ENCODE data around the gene DENND6A. TPM values are rescaled to one million over a fixed set of nuclear protein-coding genes. Genes with fewer than 3 reads are reported as not detected.
A peak's percentile ranks its signal among the peaks of the same experiment; 100 is the strongest.
"Not testable (repeated sequence)": the region's sequence is repeated elsewhere in the genome, so short reads cannot be mapped to it uniquely, and the experiment has no call there.

DENND6A gene
- total RNA-seq, 2 donors from 2014 or later = 19.9 to 23.3 TPM

GRCh38 chr3:57670543-57670942 lies 22.3 kb downstream of the DENND6A start:
- Mint-ChIP-seq H3K36me3 (peaks cover 0 to 6% of the 10 kb centered on the region in 2 donors), H3K9me3 (no peaks in the 10 kb centered on the region), H3K27ac (no peak overlapping the region)
- ATAC-seq (no peak), DNase-seq (ENCODE audit: low spot score in 2 of 2) (no peak)

- ATAC-seq = no peak
- no peaks in the 10 kb centered on the region for H3K9me3 Mint-ChIP-seq
- H3K36me3 Mint-ChIP-seq = no peaks in the 10 kb centered on the region
- H3K27ac Mint-ChIP-seq = no peak overlapping the region
- DNase-seq (ENCODE audit: low spot score in 2 of 2) = no peak
These were observed 31.5 kb downstream of the DENND6A start for GRCh38 chr3:57661404-57661803.

DNA sequence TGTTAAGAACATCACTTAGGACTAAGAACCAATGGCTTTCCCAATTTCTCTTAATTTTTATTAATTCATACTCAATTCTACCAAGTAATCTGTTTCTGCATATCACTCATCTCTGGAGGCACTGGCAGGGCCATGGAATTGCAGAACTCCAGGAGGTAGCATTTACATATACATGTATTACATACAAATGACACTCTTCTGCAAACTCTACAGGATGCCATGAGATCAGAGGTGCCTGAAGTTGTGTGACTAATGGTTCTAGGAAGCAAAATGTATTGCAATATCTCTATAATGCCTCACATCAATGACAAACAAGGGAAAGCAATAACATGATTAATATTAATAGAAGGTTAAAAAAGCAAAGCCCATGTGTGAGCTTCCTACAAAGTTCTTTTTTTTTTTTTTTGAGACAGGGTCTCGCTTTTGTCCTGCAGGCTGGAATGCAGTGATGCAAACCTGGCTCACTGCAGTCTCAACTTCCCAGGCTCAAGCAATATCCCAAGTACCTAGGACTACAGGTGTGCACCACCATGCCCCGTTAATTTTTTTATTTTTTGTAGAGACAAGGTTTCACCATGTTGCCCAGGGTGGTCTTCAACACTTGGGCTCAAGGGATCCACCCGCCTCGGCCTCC lies 33.0 kb downstream of the DENND6A start:
- ATAC-seq (no peak), DNase-seq (ENCODE audit: low spot score in 2 of 2) (no peak)
- no peaks in the 10 kb centered on the region for H3K9me3 Mint-ChIP-seq
- no peak overlapping the region for H3K27ac Mint-ChIP-seq
- H3K36me3 Mint-ChIP-seq = no peaks in the 10 kb centered on the region

- Mint-ChIP-seq H3K27ac (no peak overlapping the region), H3K36me3 (peaks cover 0 to 6% of the 10 kb centered on the region in 2 donors)
These were observed 33.7 kb downstream of the DENND6A start for GRCh38 chr3:57659004-57659673.

GRCh38 chr3:57658536-57658935 lies 34.3 kb downstream of the DENND6A start:
- Mint-ChIP-seq H3K27ac (no peak overlapping the region), H3K9me3 (no peaks in the 10 kb centered on the region), H3K36me3 (peaks cover 0 to 8% of the 10 kb centered on the region in 2 donors)
- no peak for DNase-seq (ENCODE audit: low spot score in 2 of 2)
- no peak for ATAC-seq

More at GRCh38 chr3:57659004-57659673, 33.7 kb downstream of the DENND6A start:
- DNase-seq (ENCODE audit: low spot score in 2 of 2) (no peak), ATAC-seq (no peak)
- no peaks in the 10 kb centered on the region for H3K9me3 Mint-ChIP-seq

DNA sequence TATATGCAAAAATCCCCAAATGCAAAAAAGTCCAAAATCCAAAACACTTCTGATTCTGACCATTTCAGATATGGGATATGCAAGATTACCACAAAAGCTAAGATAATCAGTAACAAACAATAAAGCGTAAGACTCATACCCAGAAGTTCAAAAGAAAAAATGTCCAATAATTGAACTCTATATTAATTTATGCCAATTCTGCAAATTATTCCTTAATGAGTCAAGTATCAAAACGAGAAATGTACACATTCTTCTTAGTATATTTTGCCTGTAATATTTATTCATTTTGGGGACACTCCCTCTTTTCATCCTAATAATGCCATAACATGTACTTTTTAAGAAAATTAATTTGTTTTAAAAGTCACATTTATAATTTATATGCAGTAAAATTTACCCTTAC lies 37.1 kb downstream of the DENND6A start:
- no peak for DNase-seq (ENCODE audit: low spot score in 2 of 2)
- H3K9me3 Mint-ChIP-seq = no peaks in the 10 kb centered on the region
- H3K36me3 Mint-ChIP-seq = peaks cover 5 to 27% of the 10 kb centered on the region in 2 donors
- no peak overlapping the region for H3K27ac Mint-ChIP-seq
- ATAC-seq = no peak

- DNase-seq (ENCODE audit: low spot score in 2 of 2) = no peak
- no peak for ATAC-seq
- H3K27ac Mint-ChIP-seq = no peak overlapping the region
- H3K9me3 Mint-ChIP-seq = peaks cover 0 to 4% of the 10 kb centered on the region in 2 donors
- H3K36me3 Mint-ChIP-seq = peaks cover 6 to 33% of the 10 kb centered on the region in 2 donors
These were observed 38.6 kb downstream of the DENND6A start for GRCh38 chr3:57654267-57654666.

GRCh38 chr3:57652203-57652602 lies 40.7 kb downstream of the DENND6A start:
- DNase-seq (ENCODE audit: low spot score in 2 of 2) (no peak), ATAC-seq (peak in 1 of 2 donors; percentile 22)
- Mint-ChIP-seq H3K9me3 (peaks cover 4 to 9% of the 10 kb centered on the region in 2 donors), H3K36me3 (peaks cover 17 to 54% of the 10 kb centered on the region in 2 donors), H3K27ac (no peak overlapping the region)

GRCh38 chr3:57647292-57647940 lies 45.5 kb downstream of the DENND6A start:
- DNase-seq (ENCODE audit: low spot score in 2 of 2) (no peak), ATAC-seq (peak in 1 of 2 donors; percentile 18)
- peaks cover 22 to 42% of the 10 kb centered on the region in 2 donors for H3K36me3 Mint-ChIP-seq
- peak overlapping the region; percentile 35 to 69 for H3K27ac Mint-ChIP-seq
- peaks cover 4 to 9% of the 10 kb centered on the region in 2 donors for H3K9me3 Mint-ChIP-seq

DNA sequence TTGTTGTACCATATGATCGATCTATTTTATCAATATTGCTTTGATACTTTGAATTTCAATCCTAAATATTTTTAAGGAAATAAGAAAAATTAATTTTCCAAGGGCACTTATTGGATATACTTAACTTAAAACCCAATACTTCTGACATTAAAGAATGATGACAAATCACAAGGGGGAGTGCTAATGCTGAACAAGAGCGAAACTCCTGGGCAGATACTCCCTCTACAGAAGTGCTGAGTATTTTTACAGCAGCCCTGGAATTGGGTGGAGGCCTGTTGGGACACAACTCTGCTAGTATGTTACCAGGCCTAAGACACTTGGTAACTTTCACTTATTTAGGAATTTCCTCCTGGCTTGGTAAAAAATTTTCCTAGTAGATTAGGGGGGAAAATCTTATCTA lies 46.2 kb downstream of the DENND6A start:
- ATAC-seq (no peak), DNase-seq (ENCODE audit: low spot score in 2 of 2) (no peak)
- H3K27ac Mint-ChIP-seq = peak overlapping the region in 1 of 2 donors; percentile 35
- H3K36me3 Mint-ChIP-seq = peaks cover 27 to 37% of the 10 kb centered on the region in 2 donors
- H3K9me3 Mint-ChIP-seq = peaks cover 4 to 9% of the 10 kb centered on the region in 2 donors

- peaks cover 3 to 9% of the 10 kb centered on the region in 2 donors for H3K9me3 Mint-ChIP-seq
- H3K36me3 Mint-ChIP-seq = peaks cover 24 to 26% of the 10 kb centered on the region in 2 donors
- H3K27ac Mint-ChIP-seq = no peak overlapping the region
- DNase-seq (ENCODE audit: low spot score in 2 of 2) = no peak
- no peak for ATAC-seq
These were observed 48.1 kb downstream of the DENND6A start for GRCh38 chr3:57644740-57645139.

GRCh38 chr3:57637391-57637790 lies 55.5 kb downstream of the DENND6A start:
- H3K36me3 Mint-ChIP-seq = peaks cover 8 to 19% of the 10 kb centered on the region in 2 donors

GRCh38 chr3:57634259-57634658 lies 58.6 kb downstream of the DENND6A start:
- H3K9me3 Mint-ChIP-seq; ATAC-seq; DNase-seq (ENCODE audit: low spot score in 2 of 2); H3K27ac Mint-ChIP-seq: not testable (repeated sequence)
- peaks cover 0 to 15% of the 10 kb centered on the region in 2 donors for H3K36me3 Mint-ChIP-seq

More at GRCh38 chr3:57637391-57637790, 55.5 kb downstream of the DENND6A start:
- H3K27ac Mint-ChIP-seq = no peak overlapping the region
- H3K9me3 Mint-ChIP-seq = no peaks in the 10 kb centered on the region
- ATAC-seq (no peak), DNase-seq (ENCODE audit: low spot score in 2 of 2) (no peak)

GRCh38 chr3:57627976-57628375 lies 64.9 kb downstream of the DENND6A start:
- H3K36me3 Mint-ChIP-seq = peaks cover 0 to 14% of the 10 kb centered on the region in 2 donors
- ATAC-seq = no peak
- no peaks in the 10 kb centered on the region for H3K9me3 Mint-ChIP-seq
- no peak overlapping the region for H3K27ac Mint-ChIP-seq
- no peak for DNase-seq (ENCODE audit: low spot score in 2 of 2)

GRCh38 chr3:57624801-57625200 lies 68.1 kb downstream of the DENND6A start:
- H3K27ac Mint-ChIP-seq = peak overlapping the region in 1 of 2 donors; percentile 25
- peaks cover 0 to 14% of the 10 kb centered on the region in 2 donors for H3K36me3 Mint-ChIP-seq
- no peak for ATAC-seq
- no peak for DNase-seq (ENCODE audit: low spot score in 2 of 2)
- no peaks in the 10 kb centered on the region for H3K9me3 Mint-ChIP-seq

DNA sequence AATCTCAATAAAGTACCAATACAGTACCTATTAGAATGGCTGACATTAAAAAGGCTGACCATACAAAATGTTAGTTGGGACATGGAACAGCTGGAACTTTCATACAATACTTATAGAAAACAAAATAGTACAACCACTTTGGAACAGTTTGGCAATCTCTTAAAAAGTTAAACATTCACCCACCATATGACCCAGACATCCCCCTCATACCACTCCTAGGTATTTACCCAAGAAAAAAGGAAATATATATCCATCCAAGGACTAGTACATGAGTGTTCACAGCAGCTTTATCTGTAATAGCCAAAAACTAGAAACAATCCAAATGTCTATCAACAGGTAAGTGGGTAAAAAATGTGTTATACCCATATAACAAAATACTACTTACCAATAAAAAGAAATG lies 70.5 kb downstream of the DENND6A start:
- no peak for DNase-seq (ENCODE audit: low spot score in 2 of 2)
- Mint-ChIP-seq H3K36me3 (peaks cover 0 to 7% of the 10 kb centered on the region in 2 donors), H3K9me3 (no peaks in the 10 kb centered on the region), H3K27ac (no peak overlapping the region)
- no peak for ATAC-seq

DNA sequence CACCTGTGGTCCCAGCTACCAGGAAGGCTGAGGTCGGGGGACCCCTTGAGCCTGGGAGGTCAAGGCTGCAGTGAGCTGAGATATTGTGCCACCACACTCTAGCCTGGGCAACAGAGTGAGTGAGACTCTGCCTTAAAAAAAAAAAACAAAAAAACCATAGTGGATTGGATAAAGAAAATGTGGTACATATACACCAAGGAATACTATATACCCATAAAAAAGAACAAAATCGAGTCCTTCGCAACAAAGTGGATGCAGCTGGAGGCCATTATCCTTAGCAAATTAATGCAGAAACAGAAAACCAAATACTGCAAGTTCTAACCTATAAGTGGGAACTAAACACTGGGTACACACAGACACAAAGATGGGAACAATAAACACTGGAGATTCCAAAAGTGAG lies 75.1 kb downstream of the DENND6A start:
- DNase-seq (ENCODE audit: low spot score in 2 of 2) (no peak), ATAC-seq (no peak)
- no peak overlapping the region for H3K27ac Mint-ChIP-seq
- H3K9me3 Mint-ChIP-seq = no peaks in the 10 kb centered on the region
- no peaks in the 10 kb centered on the region for H3K36me3 Mint-ChIP-seq

Data from activated naive CD4-positive, alpha-beta T cell treated with anti-CD3 and anti-CD28 coated beads, Interleukin-2, amount 50 U/mL, for 72 hours (primary cell).